Measurements from ENCODE around the gene CCDC126. TPM values are rescaled to one million over a fixed set of nuclear protein-coding genes. Genes with fewer than 3 reads are reported as not detected.
A peak's percentile ranks its signal among the peaks of the same experiment; 100 is the strongest.

CCDC126 gene
- total and polyA plus RNA-seq, 3 donors from 2014 or later: 32.0 to 97.2 (median 80.1) TPM

- intact Hi-C loops (cut with DNase I; ENCODE audit: low total_unique reads): no loop called here
- Histone ChIP-seq H3K9me3 (no peaks in the 10 kb centered on the region), H3K27ac (no peak overlapping the region), H3K36me3 (ENCODE audit: low read depth, missing control alignments) (no peaks in the 10 kb centered on the region), H3K27me3 (no peaks in the 10 kb centered on the region), H3K4me3 (peak overlapping the region; percentile 26 to 43), H3K4me1 (no peaks in the 10 kb centered on the region)
- WGBS, 2 donors: 56 to 75% methylated on average over 30 to 34 of the region's 34 CpGs
- DNase-seq: peak; percentile 31
- TF ChIP-seq CTCF (IDR thresholded peaks at IDR 0.05) (no peak), POLR2A (IDR thresholded peaks at IDR 0.05) (no peak)
These were observed 11.0 kb upstream of the CCDC126 start for GRCh38 chr7:23586159-23586558.

DNA sequence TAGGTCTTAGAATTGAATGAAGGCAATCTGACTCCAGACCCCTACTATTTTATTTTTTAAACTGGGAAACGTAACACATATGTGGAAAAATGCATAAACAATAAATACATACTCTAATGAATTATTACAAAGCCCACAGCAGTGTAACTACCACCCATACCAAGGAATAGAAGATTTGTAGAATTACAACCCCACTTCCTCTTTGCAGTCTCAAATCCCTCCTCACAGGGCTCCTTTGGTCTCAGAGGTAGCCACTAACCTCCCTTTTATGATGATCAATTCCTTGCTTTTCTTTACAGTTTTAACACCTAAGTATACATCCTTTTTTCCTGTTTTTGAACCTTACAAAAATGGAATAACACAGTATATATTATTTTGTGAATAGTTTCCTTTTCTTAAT lies 6.7 kb upstream of the CCDC126 start:
- Histone ChIP-seq H3K9me3 (no peaks in the 10 kb centered on the region), H3K27ac (no peak overlapping the region), H3K27me3 (no peaks in the 10 kb centered on the region), H3K4me1 (no peaks in the 10 kb centered on the region), H3K4me3 (no peak overlapping the region), H3K36me3 (ENCODE audit: low read depth, missing control alignments) (no peaks in the 10 kb centered on the region)
- no peak for TF ChIP-seq CTCF (IDR thresholded peaks at IDR 0.05)
- TF ChIP-seq POLR2A (IDR thresholded peaks at IDR 0.05): no peak
- whole genome bisulfite sequencing, 2 donors: 79 to 91% methylated on average over 1 of the region's 1 CpG
- intact Hi-C loops (cut with DNase I; ENCODE audit: low total_unique reads): no loop called here
- no peak for DNase-seq

DNA sequence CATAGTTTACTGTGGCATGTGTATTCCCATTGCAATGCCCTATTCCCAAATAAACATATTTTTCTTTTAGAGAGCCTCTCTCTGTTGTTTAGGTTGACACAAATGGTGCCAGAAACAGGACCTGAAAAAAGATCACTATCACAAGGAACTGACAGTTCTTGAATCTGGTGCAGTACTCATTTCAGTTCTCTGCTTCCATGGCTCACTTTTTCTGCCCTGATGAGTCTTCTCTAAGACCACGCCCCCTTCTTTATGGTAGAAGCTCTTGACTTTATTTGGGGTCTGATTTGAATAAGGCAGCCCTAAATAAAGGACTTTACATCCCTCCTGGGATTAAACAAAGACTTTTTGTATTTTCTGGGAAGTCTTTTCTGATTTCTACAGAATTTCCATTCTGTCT lies 3.5 kb upstream of the CCDC126 start:
- intact Hi-C loops (cut with DNase I; ENCODE audit: low total_unique reads): no loop called here
- no peak for TF ChIP-seq CTCF (IDR thresholded peaks at IDR 0.05)
- TF ChIP-seq POLR2A (IDR thresholded peaks at IDR 0.05): no peak

GRCh38 chr7:23594879-23595604 lies 2.1 kb upstream of the CCDC126 start:
- no peaks in the 10 kb centered on the region for H3K27me3 ChIP-seq
- DNase-seq: no peak
- no peaks in the 10 kb centered on the region for H3K9me3 ChIP-seq
- no peaks in the 10 kb centered on the region for H3K36me3 ChIP-seq (ENCODE audit: low read depth, missing control alignments)
- no peaks in the 10 kb centered on the region for H3K4me1 ChIP-seq
- intact Hi-C loops (cut with DNase I; ENCODE audit: low total_unique reads): no loop called here
- H3K27ac ChIP-seq: no peak overlapping the region
- TF ChIP-seq CTCF (IDR thresholded peaks at IDR 0.05): no peak
- TF ChIP-seq POLR2A (IDR thresholded peaks at IDR 0.05): no peak
- no peak overlapping the region for H3K4me3 ChIP-seq

More for the DNA sequence above, 3.5 kb upstream of the CCDC126 start:
- WGBS, 2 donors: 71 to 84% methylated on average over 1 of the region's 1 CpG
- Histone ChIP-seq H3K4me3 (no peak overlapping the region), H3K9me3 (no peaks in the 10 kb centered on the region), H3K27ac (no peak overlapping the region), H3K4me1 (no peaks in the 10 kb centered on the region), H3K36me3 (ENCODE audit: low read depth, missing control alignments) (no peaks in the 10 kb centered on the region), H3K27me3 (no peaks in the 10 kb centered on the region)
- no peak for DNase-seq

DNA sequence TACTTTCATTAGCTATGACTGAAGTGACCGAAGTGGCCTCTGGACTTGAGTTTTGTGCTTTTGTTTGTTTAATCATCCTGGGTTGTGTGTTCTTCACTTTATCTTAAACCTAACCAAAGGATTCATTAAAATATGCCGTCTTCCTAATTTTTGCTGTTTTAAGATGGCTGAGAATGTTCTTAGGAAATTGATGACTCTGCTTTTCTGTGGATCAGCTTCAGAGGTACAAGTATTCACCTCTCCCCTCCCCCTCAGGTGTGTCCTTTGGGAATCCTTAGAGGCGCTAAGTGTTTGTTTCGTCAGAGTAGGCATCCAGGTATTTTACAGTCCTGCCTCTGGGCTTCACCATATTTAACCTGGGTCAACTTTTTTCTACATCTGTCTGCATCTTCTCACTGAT lies 1.1 kb downstream of the CCDC126 start:
- Histone ChIP-seq H3K27ac (peak overlapping the region; percentile 91 to 98), H3K27me3 (no peaks in the 10 kb centered on the region), H3K4me3 (peak overlapping the region; percentile 78 to 83), H3K4me1 (peaks cover 4% of the 10 kb centered on the region), H3K36me3 (ENCODE audit: low read depth, missing control alignments) (no peaks in the 10 kb centered on the region), H3K9me3 (no peaks in the 10 kb centered on the region)
- intact Hi-C loops (cut with DNase I; ENCODE audit: low total_unique reads): no loop called here
- TF ChIP-seq CTCF (IDR thresholded peaks at IDR 0.05) (no peak), POLR2A (IDR thresholded peaks at IDR 0.05) (no peak)
- WGBS, 2 donors: 39 to 48% methylated on average over 4 of the region's 4 CpGs
- DNase-seq: no peak
